ENCODE measurements around the gene HOXA5.
A peak's percentile ranks its signal among the peaks of the same experiment; 100 is the strongest.

Gene HOXA5

DNA sequence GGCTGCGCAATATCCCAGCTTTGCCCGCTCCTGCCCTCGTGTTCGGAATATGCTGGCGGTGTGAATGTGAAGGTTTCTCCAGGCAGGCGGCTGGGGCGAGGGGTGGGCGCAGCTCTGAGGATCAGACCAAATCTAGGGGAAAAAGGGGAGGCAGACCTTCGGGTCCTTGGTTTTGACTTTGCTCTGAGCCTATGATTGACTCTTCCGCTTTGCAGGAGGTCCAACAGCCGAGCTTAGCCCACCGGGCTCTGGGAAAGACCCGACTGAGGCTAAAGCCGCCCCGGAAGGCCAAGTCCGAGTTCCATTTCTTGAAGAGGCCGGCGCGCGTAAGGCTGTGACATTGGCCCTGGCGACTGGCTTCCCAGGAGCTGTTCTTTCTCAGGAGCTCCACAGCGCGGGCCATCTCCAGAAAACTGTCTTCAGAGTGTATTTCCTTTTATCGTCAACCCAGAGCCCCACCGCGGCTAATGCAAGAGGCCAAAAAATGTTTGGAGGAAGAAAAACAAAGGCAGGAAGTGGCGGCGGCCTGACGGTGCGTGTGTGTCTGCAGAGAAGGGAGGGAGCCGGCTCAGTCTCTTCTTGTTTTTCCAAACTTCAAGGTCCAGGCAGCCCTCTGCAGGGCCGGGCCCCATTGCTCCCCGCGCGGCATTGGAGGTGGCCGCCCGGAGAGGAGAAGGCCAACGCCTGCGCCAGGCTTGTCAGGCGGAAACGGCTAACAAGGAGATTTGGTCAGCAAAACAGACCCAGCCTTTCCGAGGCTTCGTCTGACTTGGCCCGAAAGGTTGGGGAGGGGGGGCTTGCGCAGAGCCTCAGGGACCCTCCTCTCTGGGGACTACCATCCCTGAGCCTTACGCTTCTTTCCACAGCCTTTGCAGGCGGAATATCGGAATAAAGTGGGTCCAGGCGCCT, 45.2 kb upstream of the HOXA5 start:
- TF ChIP-seq EZH2 (optimal IDR thresholded peaks at IDR 0.05; ENCODE audit: low read depth, low read length) (no peak), CTCF (IDR thresholded peaks at IDR 0.05; ENCODE audit: low read length) (no peak), EZH2phosphoT487 (IDR thresholded peaks at IDR 0.05; ENCODE audit: low read length) (no peak)
- Histone ChIP-seq H3F3A (ENCODE audit: insufficient read depth, low read length) (no peaks in the 10 kb centered on the region), H2AFZ (ENCODE audit: low read length) (no peak overlapping the region), H3K36me3 (replicated peaks; ENCODE audit: insufficient read depth, low read length) (no peaks in the 10 kb centered on the region), H3K27me3 (replicated peaks; ENCODE audit: insufficient read depth, low read length) (peaks cover 96% of the 10 kb centered on the region), H3K9ac (ENCODE audit: low read length) (no peak overlapping the region), H3K79me2 (ENCODE audit: low read length) (no peaks in the 10 kb centered on the region), H3K4me2 (ENCODE audit: low read depth, low read length) (peak overlapping the region; percentile 30; the same call in 1 of the 2 replicates), H3K4me3 (ENCODE audit: low read length) (no peak overlapping the region), H3K4me1 (ENCODE audit: low read length) (no peaks in the 10 kb centered on the region), H3K27ac (ENCODE audit: low read length) (no peak overlapping the region), H3K9me2 (replicated peaks; ENCODE audit: insufficient read depth, low read length) (no peaks in the 10 kb centered on the region), H3K9me3 (replicated peaks; ENCODE audit: insufficient read depth, low read length) (no peaks in the 10 kb centered on the region), H4K20me1 (ENCODE audit: insufficient read depth, low read length) (no peaks in the 10 kb centered on the region)
- DNase-seq: no peak

- no peaks in the 10 kb centered on the region for H3K36me3 ChIP-seq (replicated peaks; ENCODE audit: insufficient read depth, low read length)
- no peak overlapping the region for H3K4me2 ChIP-seq (ENCODE audit: low read depth, low read length)
- H4K20me1 ChIP-seq (ENCODE audit: insufficient read depth, low read length): no peaks in the 10 kb centered on the region
- H3K9me2 ChIP-seq (replicated peaks; ENCODE audit: insufficient read depth, low read length): no peaks in the 10 kb centered on the region
- H3K4me1 ChIP-seq (ENCODE audit: low read length): no peaks in the 10 kb centered on the region
- TF ChIP-seq CTCF (IDR thresholded peaks at IDR 0.05; ENCODE audit: low read length) (no peak), EZH2 (optimal IDR thresholded peaks at IDR 0.05; ENCODE audit: low read depth, low read length) (peak; percentile 20)
- H3K27me3 ChIP-seq (replicated peaks; ENCODE audit: insufficient read depth, low read length): peaks cover 95% of the 10 kb centered on the region
- DNase-seq: no peak
- no peak overlapping the region for H3K4me3 ChIP-seq (ENCODE audit: low read length)
- no peaks in the 10 kb centered on the region for H3K79me2 ChIP-seq (ENCODE audit: low read length)
- no peaks in the 10 kb centered on the region for H3F3A ChIP-seq (ENCODE audit: insufficient read depth, low read length)
- no peak overlapping the region for H3K27ac ChIP-seq (ENCODE audit: low read length)
- no peak overlapping the region for H3K9ac ChIP-seq (ENCODE audit: low read length)
- no peaks in the 10 kb centered on the region for H3K9me3 ChIP-seq (replicated peaks; ENCODE audit: insufficient read depth, low read length)
- no peak overlapping the region for H2AFZ ChIP-seq (ENCODE audit: low read length)
Observed at GRCh38 chr7:27187475-27188385, 44.2 kb upstream of the HOXA5 start.

- no peak for DNase-seq
- no peak overlapping the region for H3K27ac ChIP-seq (ENCODE audit: low read length)
- H4K20me1 ChIP-seq (ENCODE audit: insufficient read depth, low read length): no peaks in the 10 kb centered on the region
- H3K79me2 ChIP-seq (ENCODE audit: low read length): no peaks in the 10 kb centered on the region
- TF ChIP-seq EZH2phosphoT487 (IDR thresholded peaks at IDR 0.05; ENCODE audit: low read length) (no peak), CTCF (IDR thresholded peaks at IDR 0.05; ENCODE audit: low read length) (no peak), EZH2 (optimal IDR thresholded peaks at IDR 0.05; ENCODE audit: low read depth, low read length) (no peak)
- H2AFZ ChIP-seq (ENCODE audit: low read length): no peak overlapping the region
- H3K27me3 ChIP-seq (replicated peaks; ENCODE audit: insufficient read depth, low read length): peaks cover 98% of the 10 kb centered on the region
- no peak overlapping the region for H3K9ac ChIP-seq (ENCODE audit: low read length)
- H3K9me3 ChIP-seq (replicated peaks; ENCODE audit: insufficient read depth, low read length): no peaks in the 10 kb centered on the region
- no peaks in the 10 kb centered on the region for H3K4me1 ChIP-seq (ENCODE audit: low read length)
- H3K4me3 ChIP-seq (ENCODE audit: low read length): no peak overlapping the region
- no peaks in the 10 kb centered on the region for H3K36me3 ChIP-seq (replicated peaks; ENCODE audit: insufficient read depth, low read length)
- H3K9me2 ChIP-seq (replicated peaks; ENCODE audit: insufficient read depth, low read length): no peaks in the 10 kb centered on the region
- H3K4me2 ChIP-seq (ENCODE audit: low read depth, low read length): no peak overlapping the region
- H3F3A ChIP-seq (ENCODE audit: insufficient read depth, low read length): no peaks in the 10 kb centered on the region
Observed at GRCh38 chr7:27186668-27187474, 43.4 kb upstream of the HOXA5 start.

All from MM.1S (cell line).